Ishikawa (cell line): ENCODE results near the gene LSAMP.

ENCODE experiments used
- CEBPB ChIP-seq: IDR thresholded peaks from 2 replicates; pipeline ENCODE4 v1.6.1; 2012
- CREB1 ChIP-seq: IDR thresholded peaks from 2 replicates; pipeline ENCODE4 v1.6.1; 2012; ENCODE audit warnings: low read depth
- EGR1 ChIP-seq: IDR thresholded peaks from 2 replicates; pipeline ENCODE4 v1.6.1; 2012
- EP300 ChIP-seq: IDR thresholded peaks from 2 replicates; pipeline ENCODE4 v1.6.1; 2012; ENCODE audit warnings: borderline replicate concordance
- FOXM1 ChIP-seq: IDR thresholded peaks from 2 replicates; pipeline ENCODE4 v1.6.1; 2012; ENCODE audit warnings: low read depth, borderline replicate concordance
- MAX ChIP-seq: IDR thresholded peaks from 2 replicates; pipeline ENCODE4 v1.6.1; 2012
- NFIC ChIP-seq: IDR thresholded peaks from 2 replicates; pipeline ENCODE4 v1.6.1; 2012
- RAD21 ChIP-seq: IDR thresholded peaks from 2 replicates; pipeline ENCODE4 v1.6.1; 2012; ENCODE audit warnings: low read depth
- REST ChIP-seq: IDR thresholded peaks from 2 replicates; pipeline ENCODE4 v1.6.1; 2012; ENCODE audit warnings: low read depth, mild to moderate bottlenecking
- TAF1 ChIP-seq: IDR thresholded peaks from 2 replicates; pipeline ENCODE4 v1.6.1; 2012; ENCODE audit warnings: low read depth, mild to moderate bottlenecking
- TCF12 ChIP-seq: IDR thresholded peaks from 2 replicates; pipeline ENCODE4 v1.6.1; 2012; ENCODE audit warnings: low read depth
- TEAD4 ChIP-seq: IDR thresholded peaks from 2 replicates; pipeline ENCODE4 v1.6.1; 2012
- USF1 ChIP-seq: IDR thresholded peaks from 2 replicates; pipeline ENCODE4 v1.6.1; 2012
- YY1 ChIP-seq: IDR thresholded peaks from 2 replicates; pipeline ENCODE4 v1.6.1; 2012; ENCODE audit warnings: low read depth
- ZBTB7A ChIP-seq: IDR thresholded peaks from 2 replicates; pipeline ENCODE4 v1.6.1; 2012; ENCODE audit warnings: low read depth

LSAMP gene

DNA sequence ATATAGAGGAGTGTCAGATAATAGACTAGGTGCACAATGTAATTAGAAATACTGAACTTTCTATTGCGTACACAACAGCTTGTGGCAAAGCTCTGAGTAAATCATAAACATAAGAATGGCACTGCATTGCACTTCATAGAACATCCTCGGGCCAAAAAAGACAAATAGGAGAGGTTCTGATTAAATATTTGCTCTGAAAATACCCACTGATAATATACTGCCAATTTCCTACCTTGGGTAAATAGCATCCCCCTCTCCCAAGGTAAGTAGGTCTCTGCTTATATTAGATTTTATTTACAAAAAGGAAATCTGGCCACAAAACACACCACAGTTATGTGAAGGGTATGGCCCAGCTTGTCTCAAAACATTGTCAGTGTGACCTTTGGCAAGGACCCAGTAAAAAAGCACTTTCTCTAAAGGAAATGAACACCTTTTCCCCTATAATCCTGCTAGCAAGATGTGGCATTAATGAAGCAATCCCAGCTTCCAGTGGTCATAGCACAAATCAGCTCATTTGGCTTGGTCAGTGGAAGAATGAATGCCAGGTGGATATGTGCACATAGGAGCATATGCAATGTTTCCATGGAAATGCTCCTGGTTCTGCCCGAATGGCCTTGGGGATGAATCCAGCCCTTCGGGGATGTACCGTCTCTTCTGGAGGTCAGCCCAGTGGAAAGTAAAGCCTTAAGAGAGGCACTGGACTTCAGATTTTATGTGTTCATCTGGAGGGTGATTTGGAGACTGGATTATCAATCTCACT lies 315.9 kb downstream of the LSAMP start:
- TF ChIP-seq CEBPB, result no peak
- TF ChIP-seq TCF12, result no peak
- no peak for TF ChIP-seq EGR1
- no peak for TF ChIP-seq RAD21
- no peak for TF ChIP-seq USF1
- TF ChIP-seq EP300, result no peak
- no peak for TF ChIP-seq YY1
- no peak for TF ChIP-seq TAF1
- TF ChIP-seq ZBTB7A, result no peak
- no peak for TF ChIP-seq NFIC
- TF ChIP-seq TEAD4, result no peak
- no peak for TF ChIP-seq REST
- TF ChIP-seq MAX, result no peak
- no peak for TF ChIP-seq CREB1
- TF ChIP-seq FOXM1, result no peak

- TF ChIP-seq CREB1 (no peak), TEAD4 (no peak), EP300 (no peak), TAF1 (no peak), ZBTB7A (no peak), USF1 (no peak), REST (no peak), TCF12 (no peak), YY1 (no peak), FOXM1 (no peak), CEBPB (no peak), NFIC (no peak), MAX (no peak), EGR1 (no peak), RAD21 (no peak)
Observed at GRCh38 chr3:116127464-116127863, 317.8 kb downstream of the LSAMP start.

DNA sequence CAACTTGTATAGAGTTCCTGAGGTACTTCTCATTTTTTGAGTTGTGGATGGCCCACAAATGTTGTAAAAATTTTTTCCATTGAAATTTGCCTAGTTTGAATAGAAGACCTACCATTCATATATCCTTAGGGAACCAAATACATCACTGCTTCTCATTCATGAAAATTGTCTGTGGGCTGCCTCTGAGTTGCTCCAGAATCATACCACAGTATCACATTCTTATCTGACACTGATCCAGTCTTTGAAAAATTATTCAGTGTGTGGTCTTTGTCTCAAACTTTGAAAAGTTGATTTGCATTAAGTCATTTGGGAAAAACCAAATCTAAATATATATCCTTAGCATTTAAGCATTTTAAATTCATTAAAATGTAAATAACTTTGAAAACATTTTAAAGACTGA lies 321.1 kb downstream of the LSAMP start:
- TF ChIP-seq REST (no peak), TEAD4 (no peak), CEBPB (no peak), NFIC (no peak)

DNA sequence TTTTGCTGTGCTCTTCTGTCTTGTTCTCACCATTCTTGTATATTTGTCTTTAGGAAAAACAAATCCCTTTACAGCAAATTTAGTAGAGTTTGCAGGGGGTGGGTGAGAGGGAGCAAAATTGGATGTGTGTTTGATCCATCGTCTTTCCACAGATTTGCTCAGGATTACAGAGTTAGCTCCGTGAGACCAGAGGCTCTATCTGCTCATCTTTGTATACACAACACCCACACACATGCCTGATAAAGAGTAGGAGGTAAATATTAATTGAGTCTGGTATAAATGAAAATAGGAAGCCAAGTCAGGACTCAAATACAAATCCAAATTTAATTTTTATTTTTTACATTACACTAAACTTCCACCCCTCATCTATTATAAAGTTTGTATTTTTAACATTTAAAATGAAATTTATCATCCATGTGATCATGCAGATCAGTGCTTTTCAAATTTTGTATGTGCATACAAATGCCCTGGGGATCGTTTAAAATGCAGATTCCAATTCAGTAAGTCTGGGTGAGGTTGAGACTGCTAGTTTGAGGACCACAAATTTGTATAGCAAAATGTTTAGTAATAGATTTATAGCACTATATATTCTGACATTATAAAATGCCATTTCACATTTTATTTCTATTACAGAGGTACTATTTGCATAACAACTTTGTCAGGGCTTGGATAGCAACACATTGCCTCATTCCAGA lies 326.7 kb downstream of the LSAMP start:
- TF ChIP-seq USF1 (no peak), RAD21 (no peak), ZBTB7A (no peak), MAX (no peak), YY1 (no peak), CEBPB (no peak), EGR1 (no peak), TEAD4 (no peak), FOXM1 (no peak), EP300 (no peak), NFIC (no peak), TCF12 (no peak), CREB1 (no peak), REST (no peak)
